H9 (cell line): ENCODE results near the gene CFAP100. TPM values are rescaled to one million over a fixed set of nuclear protein-coding genes. Genes with fewer than 3 reads are reported as not detected.

Experiments used
- DNase-seq: peaks from one replicate; pipeline ENCODE4 v3.0.0-alpha.2; 2017
- H2AFZ ChIP-seq: one replicate; pipeline ENCODE4 v1.6.1; 2013; ENCODE audit warnings: mild to moderate bottlenecking, low read length, control low read depth, moderate library complexity
- H2AK5ac ChIP-seq: 2 replicates; pipeline ENCODE4 v1.6.1; 2013; ENCODE audit warnings: low read length, control low read depth, mixed read lengths; ENCODE audit not compliant: insufficient read length
- H2BK120ac ChIP-seq: one replicate; pipeline ENCODE4 v1.6.1; 2013; ENCODE audit warnings: low read depth, mild to moderate bottlenecking, low read length, control low read depth, inconsistent platforms; ENCODE audit not compliant: poor library complexity, severe bottlenecking
- H2BK12ac ChIP-seq: 2 replicates; pipeline ENCODE4 v1.6.1; 2013; ENCODE audit warnings: low read length, control low read depth, mixed read lengths, low read depth; ENCODE audit not compliant: insufficient read length
- H2BK15ac ChIP-seq: 2 replicates; pipeline ENCODE4 v1.6.1; 2013; ENCODE audit warnings: low read depth, low read length, control low read depth
- H2BK20ac ChIP-seq: one replicate; pipeline ENCODE4 v1.6.1; 2013; ENCODE audit warnings: low read depth, mild to moderate bottlenecking, low read length, control low read depth, inconsistent platforms; ENCODE audit not compliant: poor library complexity, severe bottlenecking
- H2BK5ac ChIP-seq: 2 replicates; pipeline ENCODE4 v1.6.1; 2013; ENCODE audit warnings: low read length, control low read depth, mixed read lengths; ENCODE audit not compliant: insufficient read length
- H3K14ac ChIP-seq: 2 replicates; pipeline ENCODE4 v1.6.1; 2013; ENCODE audit warnings: low read length, control low read depth; ENCODE audit not compliant: insufficient read depth
- H3K18ac ChIP-seq: 2 replicates; pipeline ENCODE4 v1.6.1; 2013; ENCODE audit warnings: low read depth, mild to moderate bottlenecking, mixed read lengths, low read length, control low read depth; ENCODE audit not compliant: insufficient read length
- H3K23ac ChIP-seq: 2 replicates; pipeline ENCODE4 v1.6.1; 2013; ENCODE audit warnings: low read length, control low read depth, mixed read lengths, low read depth; ENCODE audit not compliant: insufficient read length
- H3K23me2 ChIP-seq: 2 replicates; pipeline ENCODE4 v1.6.1; 2013; ENCODE audit warnings: low read depth, mild to moderate bottlenecking, mixed read lengths, low read length, control low read depth; ENCODE audit not compliant: insufficient read length, poor library complexity, severe bottlenecking
- H3K27ac ChIP-seq: 2 replicates; pipeline ENCODE4 v1.5.1; 2013; ENCODE audit warnings: low read length, control low read depth, mixed read lengths, low read depth; ENCODE audit not compliant: insufficient read length
- H3K27me3 ChIP-seq: 2 replicates; pipeline ENCODE4 v1.6.1; 2013; ENCODE audit warnings: low read length, control low read depth, inconsistent platforms; ENCODE audit not compliant: insufficient read depth
- H3K4ac ChIP-seq: 2 replicates; pipeline ENCODE4 v1.6.1; 2013; ENCODE audit warnings: low read depth, mild to moderate bottlenecking, control low read depth, inconsistent platforms, low read length, moderate library complexity
- H3K4me1 ChIP-seq: 2 replicates; pipeline ENCODE4 v1.6.1; 2013; ENCODE audit warnings: low read length, control low read depth, inconsistent platforms; ENCODE audit not compliant: insufficient read depth
- H3K4me2 ChIP-seq: 2 replicates; pipeline ENCODE4 v1.6.1; 2013; ENCODE audit warnings: low read length, control low read depth, mixed read lengths; ENCODE audit not compliant: insufficient read length, insufficient read depth
- H3K56ac ChIP-seq: 2 replicates; pipeline ENCODE4 v1.6.1; 2013; ENCODE audit warnings: low read depth, mild to moderate bottlenecking, mixed read lengths, low read length, control low read depth; ENCODE audit not compliant: insufficient read length
- H3K79me1 ChIP-seq: 2 replicates; pipeline ENCODE4 v1.6.1; 2013; ENCODE audit warnings: low read depth, mild to moderate bottlenecking, moderate library complexity, low read length, control low read depth, inconsistent platforms; ENCODE audit not compliant: insufficient read depth, poor library complexity, severe bottlenecking
- H3K79me2 ChIP-seq: 2 replicates; pipeline ENCODE4 v1.6.1; 2013; ENCODE audit warnings: low read length, control low read depth, inconsistent platforms; ENCODE audit not compliant: insufficient read depth
- H3K9ac ChIP-seq: 2 replicates; pipeline ENCODE4 v1.6.1; 2013; ENCODE audit warnings: low read length, control low read depth, mixed read lengths; ENCODE audit not compliant: insufficient read length; ENCODE audit errors: extremely low read depth
- H3K9me3 ChIP-seq: one replicate; pipeline ENCODE4 v1.6.1; 2013; ENCODE audit warnings: low read depth, low read length, inconsistent platforms; ENCODE audit not compliant: control insufficient read depth
- H3T11ph ChIP-seq: one replicate; pipeline ENCODE4 v1.6.1; 2013; ENCODE audit warnings: mild to moderate bottlenecking, low read length, control low read depth, inconsistent platforms
- H4K20me1 ChIP-seq: one replicate; pipeline ENCODE4 v1.6.1; 2013; ENCODE audit not compliant: control insufficient read depth, insufficient read length, insufficient read depth
- H4K5ac ChIP-seq: 2 replicates; pipeline ENCODE4 v1.6.1; 2013; ENCODE audit warnings: low read depth, mild to moderate bottlenecking, mixed read lengths, low read length, control low read depth; ENCODE audit not compliant: insufficient read length
- H4K8ac ChIP-seq: replicated peaks from 2 replicates; pipeline ENCODE4 v1.6.1; 2013; ENCODE audit warnings: low read length, control low read depth, mixed read lengths, low read depth; ENCODE audit not compliant: insufficient read length
- H4K91ac ChIP-seq: 2 replicates; pipeline ENCODE4 v1.6.1; 2013; ENCODE audit warnings: low read depth, mild to moderate bottlenecking, moderate library complexity, mixed read lengths, low read length, control low read depth; ENCODE audit not compliant: insufficient read length
- H3K27ac Mint-ChIP-seq, 3 experiments: 2 replicates in 2 of 3; 3 replicates in 1 of 3; pipeline ENCODE4 v1.8.0; 2020 to 2021; ENCODE audit warnings: mixed read lengths in 3 of 3, mild to moderate bottlenecking in 1 of 3, moderate library complexity in 1 of 3
- H3K27me3 Mint-ChIP-seq: 2 replicates; pipeline ENCODE4 v1.8.0; 2021; ENCODE audit warnings: low read depth, mild to moderate bottlenecking, moderate library complexity, mixed read lengths
- H3K36me3 Mint-ChIP-seq, 3 experiments: 2 replicates in 2 of 3; 3 replicates in 1 of 3; pipeline ENCODE4 v1.8.0; 2020 to 2021; ENCODE audit warnings: low read depth in 3 of 3, mixed read lengths in 3 of 3; ENCODE audit not compliant: insufficient read depth in 1 of 3
- H3K4me1 Mint-ChIP-seq, 2 experiments: 2 replicates each; pipeline ENCODE4 v1.8.0; 2020; ENCODE audit warnings: mixed read lengths in 2 of 2
- H3K4me3 Mint-ChIP-seq, 2 experiments: 2 replicates in 1 of 2; 3 replicates in 1 of 2; pipeline ENCODE4 v1.8.0; 2020 to 2021; ENCODE audit warnings: mild to moderate bottlenecking in 2 of 2, mixed read lengths in 2 of 2, moderate library complexity in 1 of 2
- H3K9me3 Mint-ChIP-seq, 2 experiments: 2 replicates in 1 of 2; 3 replicates in 1 of 2; pipeline ENCODE4 v1.8.0; 2020; ENCODE audit warnings: mild to moderate bottlenecking in 2 of 2, mixed read lengths in 2 of 2, moderate library complexity in 1 of 2
- WGBS: extraction: QIAGEN DNeasy Blood & Tissue Kit; methylation state at CpG from one replicate; pipeline ENCODE4 v1.1.7; 2013; ENCODE audit warnings: missing lambda C conversion rate, low lambda C conversion rate, mixed read lengths; ENCODE audit not compliant: insufficient read length; ENCODE audit errors: extremely low coverage; 5-methylcytosine and 5-hydroxymethylcytosine counted together
- total RNA-seq: library from RNA; stranded (reverse); gene quantifications from 2 replicates; pipeline ENCODE4 v1.2.1, GENCODE V29; 2021
- TF ChIP-seq, protein P1 (sequence below): fragments of 200-600 bp; sonication (generic); conservative IDR thresholded peaks from 3 replicates; pipeline ENCODE4 v1.8.0; 2021; ENCODE audit warnings: antibody characterized with exemption, mild to moderate bottlenecking

The CFAP100 gene
- total RNA-seq, 1 experiment from 2014 or later = 0.44 TPM

- TF ChIP-seq, protein P1, sequence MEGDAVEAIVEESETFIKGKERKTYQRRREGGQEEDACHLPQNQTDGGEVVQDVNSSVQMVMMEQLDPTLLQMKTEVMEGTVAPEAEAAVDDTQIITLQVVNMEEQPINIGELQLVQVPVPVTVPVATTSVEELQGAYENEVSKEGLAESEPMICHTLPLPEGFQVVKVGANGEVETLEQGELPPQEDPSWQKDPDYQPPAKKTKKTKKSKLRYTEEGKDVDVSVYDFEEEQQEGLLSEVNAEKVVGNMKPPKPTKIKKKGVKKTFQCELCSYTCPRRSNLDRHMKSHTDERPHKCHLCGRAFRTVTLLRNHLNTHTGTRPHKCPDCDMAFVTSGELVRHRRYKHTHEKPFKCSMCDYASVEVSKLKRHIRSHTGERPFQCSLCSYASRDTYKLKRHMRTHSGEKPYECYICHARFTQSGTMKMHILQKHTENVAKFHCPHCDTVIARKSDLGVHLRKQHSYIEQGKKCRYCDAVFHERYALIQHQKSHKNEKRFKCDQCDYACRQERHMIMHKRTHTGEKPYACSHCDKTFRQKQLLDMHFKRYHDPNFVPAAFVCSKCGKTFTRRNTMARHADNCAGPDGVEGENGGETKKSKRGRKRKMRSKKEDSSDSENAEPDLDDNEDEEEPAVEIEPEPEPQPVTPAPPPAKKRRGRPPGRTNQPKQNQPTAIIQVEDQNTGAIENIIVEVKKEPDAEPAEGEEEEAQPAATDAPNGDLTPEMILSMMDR = no peak
Observed at GRCh38 chr3:126450219-126450618, 55.5 kb downstream of the CFAP100 start.

More at GRCh38 chr3:126450219-126450618, 55.5 kb downstream of the CFAP100 start:
- Histone ChIP-seq H2AFZ (no peak overlapping the region), H3K23me2 (no peaks in the 10 kb centered on the region), H3K4me2 (no peak overlapping the region), H4K8ac (no peak overlapping the region), H2BK120ac (no peak overlapping the region), H3K56ac (no peak overlapping the region), H3K4ac (no peak overlapping the region), H2BK20ac (no peak overlapping the region), H4K20me1 (no peaks in the 10 kb centered on the region), H3K79me1 (no peaks in the 10 kb centered on the region), H3K27ac (no peak overlapping the region), H3T11ph (no peak overlapping the region), H2BK5ac (no peak overlapping the region), H3K14ac (no peak overlapping the region), H3K9ac (no peak overlapping the region), H4K91ac (no peak overlapping the region), H3K79me2 (no peaks in the 10 kb centered on the region), H3K18ac (no peak overlapping the region), H2BK12ac (no peak overlapping the region), H3K23ac (no peak overlapping the region), H2BK15ac (no peak overlapping the region), H4K5ac (no peak overlapping the region), H3K27me3 (no peaks in the 10 kb centered on the region), H3K9me3 (no peaks in the 10 kb centered on the region), H2AK5ac (no peak overlapping the region), H3K4me1 (no peaks in the 10 kb centered on the region)
- no peak overlapping the region for H3K4me3 Mint-ChIP-seq
- H3K27me3 Mint-ChIP-seq = no peaks in the 10 kb centered on the region; the same call in 1 of the 2 replicates
- WGBS = no CpG with 5 or more reads among the region's 9 CpGs
- H3K27ac Mint-ChIP-seq = no peak overlapping the region
- H3K36me3 Mint-ChIP-seq = peaks cover 7 to 32% (median 27%) of the 10 kb centered on the region in 3 experiments
- H3K4me1 Mint-ChIP-seq = peaks cover 10 to 12% of the 10 kb centered on the region in 2 experiments
- no peaks in the 10 kb centered on the region for H3K9me3 Mint-ChIP-seq
- DNase-seq = no peak
